HK-2 (cell line): Measurements from ENCODE around the gene LRMDA.

Experiments
- DNase-seq: peaks from one replicate; pipeline ENCODE4 v3.0.0-alpha.2; 2018; ENCODE audit not compliant: unreplicated experiment

Gene LRMDA

DNA sequence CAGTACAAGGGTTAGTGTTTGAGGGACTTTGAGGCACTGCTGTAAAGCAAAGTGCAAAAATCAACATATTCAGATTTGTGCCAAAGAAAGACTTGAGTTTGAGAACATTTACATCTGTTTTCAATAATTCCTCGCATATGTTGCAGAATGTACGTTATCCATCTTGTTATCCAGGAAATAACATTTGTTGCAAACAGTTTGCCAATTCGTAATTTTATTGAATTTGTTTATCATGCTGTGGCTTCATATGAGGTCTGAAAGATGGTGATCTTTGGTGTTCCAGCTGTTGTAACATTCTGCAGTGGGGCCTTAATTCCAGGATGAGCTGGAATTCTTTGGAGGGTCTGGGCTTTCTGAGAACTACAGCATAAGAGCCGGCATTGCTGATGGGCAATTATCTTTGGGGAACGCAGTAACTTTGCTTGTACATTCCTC, 396.2 kb downstream of the LRMDA start:
- no peak for DNase-seq

- DNase-seq: no peak
Observed at GRCh38 chr10:75828413-75828812, 397.0 kb downstream of the LRMDA start.

DNA sequence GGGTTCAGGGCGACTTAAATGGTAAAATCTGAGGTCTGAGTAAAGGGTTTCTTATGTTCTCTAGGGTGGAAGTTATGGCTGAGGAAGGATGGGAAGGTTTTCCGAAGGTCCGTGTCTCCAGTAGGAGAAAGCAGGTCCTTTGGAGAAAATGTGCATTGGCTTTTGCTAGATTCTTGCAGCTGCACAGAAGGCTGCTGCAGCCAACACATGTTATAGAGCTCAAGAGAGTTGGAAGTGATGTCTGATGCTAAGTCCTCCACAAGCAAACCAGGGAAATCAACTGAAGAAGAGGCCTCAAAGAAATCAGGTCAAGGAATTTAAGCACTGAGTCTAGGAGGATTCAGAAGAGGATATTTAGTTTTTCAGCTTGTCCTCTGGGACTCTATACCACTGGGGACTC, 404.6 kb downstream of the LRMDA start:
- no peak for DNase-seq

GRCh38 chr10:75838486-75838885, 407.1 kb downstream of the LRMDA start:
- no peak for DNase-seq

DNA sequence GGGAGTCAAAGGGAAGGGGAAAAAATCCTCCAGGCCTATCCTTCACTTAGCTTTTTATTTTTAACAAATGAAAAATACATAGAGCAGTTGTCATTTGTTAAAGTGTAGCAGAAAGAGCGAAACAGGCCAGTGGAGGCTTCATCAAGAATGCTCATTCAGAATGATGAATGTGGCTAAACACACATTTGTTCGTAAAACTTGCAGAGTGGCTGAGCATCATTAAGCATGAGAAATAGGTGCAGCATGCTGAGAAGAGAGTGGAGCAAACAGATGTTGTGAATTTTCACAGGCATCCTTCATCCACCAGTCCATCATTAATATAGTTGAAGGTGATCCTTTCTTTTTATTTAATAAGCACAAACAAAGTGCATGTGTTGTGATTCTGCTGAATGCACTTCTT, 407.6 kb downstream of the LRMDA start:
- DNase-seq: no peak

DNA sequence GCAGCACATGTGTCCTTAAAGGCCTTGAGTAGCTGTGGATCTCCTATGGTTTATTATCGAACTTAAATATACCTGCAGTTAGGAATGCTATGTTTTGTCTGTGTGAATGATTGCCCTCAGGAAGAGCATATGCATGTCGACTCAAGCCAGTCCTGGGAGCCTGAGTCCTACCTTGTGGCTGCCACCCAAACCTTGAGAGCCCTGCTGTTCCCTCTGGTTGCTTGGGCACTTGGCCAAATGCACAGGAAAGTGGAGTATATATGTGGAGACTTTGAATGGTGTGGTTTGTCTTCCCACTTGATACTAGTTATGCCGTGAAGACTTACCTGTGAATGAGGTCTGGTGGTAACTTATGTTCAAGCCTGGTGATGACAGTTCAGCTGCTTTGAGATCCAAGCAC, 409.8 kb downstream of the LRMDA start:
- DNase-seq: no peak

- no peak for DNase-seq
Observed at GRCh38 chr10:75845176-75845947, 413.9 kb downstream of the LRMDA start.

- DNase-seq: no peak
Observed at GRCh38 chr10:75847477-75847876, 416.1 kb downstream of the LRMDA start.

- DNase-seq: no peak
Observed at GRCh38 chr10:75851580-75852345, 420.3 kb downstream of the LRMDA start.

- DNase-seq: no peak
Observed at GRCh38 chr10:75852851-75853484, 421.5 kb downstream of the LRMDA start.

DNA sequence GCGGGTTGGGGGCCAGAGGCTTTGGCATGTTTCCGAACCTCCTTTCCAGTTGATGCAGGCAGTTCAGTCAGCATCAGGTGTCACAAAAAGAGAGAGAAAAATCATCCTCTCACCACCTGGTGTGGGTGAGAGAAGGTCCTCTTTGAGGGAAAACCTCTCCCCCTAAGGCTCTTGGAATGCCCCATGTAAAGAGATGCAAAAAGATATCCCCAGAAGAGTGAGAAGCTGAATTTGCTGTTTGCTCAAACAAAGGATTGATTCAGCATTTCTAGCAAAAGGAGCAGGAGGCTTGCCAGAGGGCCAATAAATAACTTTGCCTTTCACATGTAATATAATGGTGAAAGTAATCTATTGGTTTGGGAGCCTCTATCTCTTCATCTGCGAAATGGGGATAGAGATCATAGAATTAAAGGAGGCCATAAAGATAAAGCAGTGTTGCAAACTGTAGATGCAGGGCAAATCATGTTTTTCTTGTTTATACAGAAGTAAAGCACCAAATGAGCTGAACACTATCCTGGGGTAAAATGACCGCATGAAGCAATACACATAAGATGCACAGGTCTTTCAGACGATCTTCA, 425.9 kb downstream of the LRMDA start:
- no peak for DNase-seq

- DNase-seq: no peak
Observed at GRCh38 chr10:75857896-75858295, 426.5 kb downstream of the LRMDA start.

- DNase-seq: no peak
Observed at GRCh38 chr10:75858339-75858738, 426.9 kb downstream of the LRMDA start.

GRCh38 chr10:75859141-75859540, 427.7 kb downstream of the LRMDA start:
- no peak for DNase-seq

GRCh38 chr10:75860009-75860408, 428.6 kb downstream of the LRMDA start:
- no peak for DNase-seq

DNA sequence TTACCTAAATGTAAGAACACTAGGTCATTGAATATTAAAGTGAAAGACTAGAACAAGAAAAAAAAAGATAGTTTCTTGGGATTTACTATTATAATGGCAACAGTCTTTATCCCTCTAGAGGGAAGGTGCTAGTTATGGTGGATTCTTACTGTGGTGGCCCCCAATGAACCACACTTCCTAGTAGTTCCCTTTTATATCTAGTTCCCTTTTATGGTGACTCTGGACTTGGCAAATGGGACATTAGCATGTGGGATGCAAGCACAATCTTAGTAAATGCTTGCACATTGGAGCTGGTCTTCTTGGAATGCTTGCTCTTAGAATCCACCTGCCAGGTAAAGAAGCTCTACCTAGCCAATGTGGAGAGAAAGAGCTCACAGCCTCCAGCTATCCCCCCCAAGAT, 430.2 kb downstream of the LRMDA start:
- DNase-seq: no peak

DNA sequence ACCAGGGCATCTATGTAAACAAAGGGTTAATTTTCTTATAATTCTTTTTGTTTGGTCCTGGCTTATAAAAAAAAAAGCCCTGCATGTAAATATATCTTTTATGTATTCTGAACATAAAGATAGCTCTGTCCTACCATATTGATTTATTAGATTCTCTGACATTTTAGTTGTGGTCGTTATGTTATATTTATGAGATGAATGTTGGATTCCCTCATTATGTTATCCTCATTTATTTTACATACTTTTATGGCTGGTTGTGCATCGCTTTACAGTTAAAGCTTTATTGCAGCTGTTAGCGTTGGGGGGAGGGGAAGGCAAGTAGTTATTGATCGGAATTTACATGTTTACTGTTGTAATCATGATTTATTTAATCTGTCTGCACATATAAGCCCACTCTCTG, 431.5 kb downstream of the LRMDA start:
- no peak for DNase-seq

DNA sequence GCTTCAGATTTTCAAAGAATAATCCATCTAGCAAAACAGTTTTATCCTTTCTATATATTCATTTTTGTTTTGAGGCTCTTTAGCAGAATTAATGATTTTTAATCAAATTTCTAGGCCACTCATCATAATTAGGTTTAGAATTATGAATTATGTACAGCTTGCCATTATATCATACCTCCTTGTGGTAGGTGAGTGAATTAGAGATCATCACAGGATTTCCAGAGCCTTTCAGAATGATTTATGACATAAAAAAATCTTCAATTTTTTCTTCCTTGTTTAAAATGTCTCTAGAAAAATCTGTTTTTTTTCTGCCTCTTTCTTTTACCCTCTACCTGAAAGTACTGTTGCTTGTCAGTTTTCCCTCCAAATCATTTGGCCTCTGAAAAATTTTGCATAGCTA, 433.3 kb downstream of the LRMDA start:
- DNase-seq: no peak

- no peak for DNase-seq
Observed at GRCh38 chr10:75865413-75866299, 434.2 kb downstream of the LRMDA start.

GRCh38 chr10:75866300-75866625, 434.8 kb downstream of the LRMDA start:
- no peak for DNase-seq

DNA sequence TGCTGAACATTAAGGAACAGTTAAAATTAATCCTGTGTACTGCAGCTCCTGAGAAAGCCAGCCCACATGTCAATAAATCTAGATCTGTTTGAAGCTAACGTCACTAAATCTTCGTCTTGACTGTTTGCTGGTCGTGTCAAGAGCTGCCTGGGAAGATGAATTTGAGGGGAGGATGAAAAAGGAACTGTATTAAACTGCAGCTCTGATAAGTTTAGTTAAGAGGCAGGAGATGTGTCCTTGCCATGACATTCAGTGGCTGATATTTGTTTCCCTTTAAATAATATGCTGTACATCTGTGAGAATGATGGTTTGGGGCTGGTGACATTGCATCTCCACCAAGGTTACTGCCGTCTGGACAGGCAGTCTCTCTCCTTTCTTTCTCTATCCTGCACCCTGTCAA, 435.3 kb downstream of the LRMDA start:
- DNase-seq: no peak

DNA sequence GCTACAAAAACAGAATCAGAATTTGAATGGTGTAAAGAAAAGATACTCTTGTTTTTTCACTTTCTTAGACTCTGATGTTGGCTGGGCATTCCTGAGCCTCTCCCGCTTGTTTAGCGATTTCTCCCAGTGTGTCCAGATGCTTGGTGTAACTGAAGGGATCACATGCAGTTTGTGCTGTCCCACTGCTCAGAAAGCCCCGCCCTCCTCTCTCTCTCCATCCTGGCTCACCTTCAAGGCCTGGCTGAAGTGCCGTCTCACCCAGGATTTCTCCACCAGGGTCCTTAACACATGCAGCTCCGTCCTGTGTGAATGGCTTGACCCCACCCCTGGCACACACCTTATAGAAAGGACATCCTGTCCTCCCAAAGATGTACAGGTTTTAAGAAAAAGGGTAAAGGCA, 437.1 kb downstream of the LRMDA start:
- DNase-seq: no peak
